GM21576 (cell line): ENCODE data around the gene OSBPL2.

ENCODE experiments used
- ATAC-seq: cut with Tn5 transposase; IDR thresholded peaks from one replicate; pipeline ENCODE4 v1.9.1; 2021; ENCODE audit warnings: mild to moderate bottlenecking, moderate library complexity; ENCODE audit not compliant: unreplicated experiment

The OSBPL2 gene

DNA sequence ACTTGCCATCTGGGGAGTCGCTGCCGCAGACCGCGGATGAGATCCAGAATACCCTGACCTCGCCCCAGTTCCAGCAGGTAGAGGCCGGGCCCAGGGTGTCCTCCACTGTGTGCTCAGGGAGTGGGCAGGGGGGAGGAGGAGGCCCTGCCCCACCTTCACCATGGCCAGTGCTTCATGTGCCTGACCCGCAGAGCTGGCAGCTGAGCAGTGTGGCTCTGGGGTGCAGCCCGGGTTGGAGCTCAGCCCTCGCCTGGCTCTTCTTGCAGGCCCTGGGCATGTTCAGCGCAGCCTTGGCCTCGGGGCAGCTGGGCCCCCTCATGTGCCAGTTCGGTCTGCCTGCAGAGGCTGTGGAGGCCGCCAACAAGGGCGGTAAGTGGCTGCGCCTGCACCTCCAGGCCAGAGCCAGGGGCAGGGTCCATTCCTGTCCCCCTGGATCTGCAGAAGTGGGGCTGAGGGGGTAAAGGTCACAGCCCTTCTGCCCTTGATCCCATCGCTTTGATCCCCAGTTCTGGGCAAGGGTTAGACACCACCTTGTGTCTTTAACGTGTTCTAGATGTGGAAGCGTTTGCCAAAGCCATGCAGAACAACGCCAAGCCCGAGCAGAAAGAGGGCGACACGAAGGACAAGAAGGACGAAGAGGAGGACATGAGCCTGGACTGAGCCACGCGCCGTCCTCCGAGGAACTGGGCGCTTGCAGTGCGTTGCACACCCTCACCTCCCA lies 69.9 kb downstream of the OSBPL2 start:
- ATAC-seq, result no peak

DNA sequence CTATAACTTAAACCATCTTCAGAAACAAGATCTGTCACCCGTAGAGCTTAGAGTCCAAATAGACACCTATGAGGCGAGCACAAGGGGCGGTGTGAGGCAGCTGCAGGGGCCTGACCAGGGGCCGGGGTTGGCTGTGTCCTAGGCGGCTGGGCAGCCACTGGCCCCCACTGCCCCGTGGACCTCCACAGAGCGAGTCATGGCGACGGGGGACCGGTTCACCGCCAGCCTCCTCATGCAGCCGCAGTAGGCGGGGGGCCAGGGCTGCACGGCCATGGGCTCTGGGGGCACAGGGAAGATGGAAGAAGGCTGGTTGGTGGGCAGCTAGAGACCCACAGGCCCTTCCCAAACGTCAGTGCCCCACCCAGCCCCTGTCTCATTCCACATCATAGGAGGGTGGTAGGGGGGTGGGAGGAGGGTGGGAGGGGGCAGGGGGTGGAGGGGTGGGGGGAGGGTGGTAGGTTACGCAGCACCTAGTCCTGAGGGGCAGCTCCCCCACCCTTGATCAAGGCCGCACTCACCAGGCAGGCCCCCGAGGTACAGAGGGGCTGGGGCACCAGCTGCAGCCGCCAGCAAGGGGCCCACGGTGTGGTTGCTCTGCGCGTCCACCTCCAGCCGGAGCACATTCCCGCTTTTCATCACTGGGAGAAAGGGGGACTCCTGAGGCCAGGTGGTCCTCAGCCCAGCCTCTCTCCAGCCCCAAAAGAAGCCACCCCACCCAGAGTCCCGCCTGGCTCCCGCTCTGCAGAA lies 71.0 kb downstream of the OSBPL2 start:
- ATAC-seq, result no peak

DNA sequence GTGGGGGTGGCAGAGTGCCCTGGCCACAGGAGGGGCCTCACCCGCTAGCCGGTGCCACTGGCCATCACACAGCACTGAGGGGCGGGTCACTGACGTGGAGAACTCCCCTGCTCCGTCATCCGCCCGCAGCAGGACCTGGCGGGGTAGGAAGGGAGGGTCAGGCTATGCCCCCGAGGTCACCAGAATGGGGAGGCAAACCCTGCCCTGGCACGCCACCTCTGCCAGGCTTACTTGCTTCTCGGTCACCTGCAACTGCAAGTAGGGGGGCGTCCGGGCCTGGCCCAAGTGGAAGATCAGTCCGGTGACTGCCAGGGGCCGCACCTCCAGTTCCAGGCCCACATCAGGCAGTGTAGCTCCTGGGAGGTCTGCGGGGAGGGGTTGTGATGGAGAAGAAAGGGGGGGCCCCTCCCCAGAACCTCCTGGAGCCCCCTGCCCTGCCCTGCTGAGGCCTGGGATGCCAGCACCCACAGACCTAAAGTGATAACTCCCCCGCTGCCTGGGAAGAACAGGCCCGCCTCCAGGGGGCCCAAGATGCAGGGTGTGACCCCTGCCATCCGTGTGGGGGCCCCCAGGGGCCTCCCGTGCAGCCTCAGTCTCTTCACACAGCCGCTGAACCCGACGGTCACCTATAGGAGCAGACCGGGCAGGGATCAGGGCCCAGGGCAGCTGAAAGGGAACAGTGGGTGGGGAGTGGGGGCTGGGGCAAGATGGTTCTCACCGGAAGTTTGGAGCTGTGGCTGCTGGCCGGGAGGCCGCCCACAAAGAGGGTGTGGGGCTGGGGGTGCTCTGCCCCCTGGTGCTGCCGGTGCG lies 71.8 kb downstream of the OSBPL2 start:
- no peak for ATAC-seq

DNA sequence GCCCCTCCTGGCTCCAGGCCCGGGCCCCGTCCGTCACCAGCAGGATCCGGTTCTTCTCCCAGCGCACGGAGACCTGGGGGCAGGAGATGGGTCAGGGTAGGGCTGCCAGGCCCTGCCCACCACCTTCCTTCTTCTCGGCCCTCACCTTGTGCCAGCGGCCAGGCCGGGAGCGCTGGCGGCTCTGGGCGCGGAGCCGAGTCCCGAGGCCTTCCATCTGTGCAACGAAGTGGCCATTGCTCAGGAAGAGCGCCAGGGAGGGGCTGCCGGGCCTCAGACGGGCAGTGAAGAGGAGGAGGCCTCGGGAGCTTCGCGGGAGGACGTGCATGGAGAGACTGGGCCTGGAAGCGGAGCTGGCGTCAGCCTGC lies 72.4 kb downstream of the OSBPL2 start:
- no peak for ATAC-seq

DNA sequence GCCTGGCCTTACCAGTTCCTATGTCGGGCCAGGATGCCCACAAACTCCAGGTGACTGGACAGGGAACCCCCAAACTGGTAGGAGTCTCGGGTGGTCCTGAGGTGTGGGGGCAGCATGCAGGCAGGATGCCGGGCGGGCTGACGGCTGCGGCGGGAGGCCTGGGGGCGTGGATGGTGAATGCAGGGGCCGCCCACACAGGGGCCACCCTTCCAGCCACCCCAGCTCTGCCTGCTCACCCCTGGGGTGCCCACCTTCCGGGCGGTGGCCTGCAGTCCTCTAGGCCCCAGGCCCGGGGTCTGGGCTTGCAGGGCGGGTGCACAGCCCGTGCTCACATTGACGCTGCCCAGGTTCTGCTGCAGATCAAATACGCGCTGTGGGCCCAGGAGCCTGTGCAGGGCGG lies 72.8 kb downstream of the OSBPL2 start:
- ATAC-seq, result no peak

DNA sequence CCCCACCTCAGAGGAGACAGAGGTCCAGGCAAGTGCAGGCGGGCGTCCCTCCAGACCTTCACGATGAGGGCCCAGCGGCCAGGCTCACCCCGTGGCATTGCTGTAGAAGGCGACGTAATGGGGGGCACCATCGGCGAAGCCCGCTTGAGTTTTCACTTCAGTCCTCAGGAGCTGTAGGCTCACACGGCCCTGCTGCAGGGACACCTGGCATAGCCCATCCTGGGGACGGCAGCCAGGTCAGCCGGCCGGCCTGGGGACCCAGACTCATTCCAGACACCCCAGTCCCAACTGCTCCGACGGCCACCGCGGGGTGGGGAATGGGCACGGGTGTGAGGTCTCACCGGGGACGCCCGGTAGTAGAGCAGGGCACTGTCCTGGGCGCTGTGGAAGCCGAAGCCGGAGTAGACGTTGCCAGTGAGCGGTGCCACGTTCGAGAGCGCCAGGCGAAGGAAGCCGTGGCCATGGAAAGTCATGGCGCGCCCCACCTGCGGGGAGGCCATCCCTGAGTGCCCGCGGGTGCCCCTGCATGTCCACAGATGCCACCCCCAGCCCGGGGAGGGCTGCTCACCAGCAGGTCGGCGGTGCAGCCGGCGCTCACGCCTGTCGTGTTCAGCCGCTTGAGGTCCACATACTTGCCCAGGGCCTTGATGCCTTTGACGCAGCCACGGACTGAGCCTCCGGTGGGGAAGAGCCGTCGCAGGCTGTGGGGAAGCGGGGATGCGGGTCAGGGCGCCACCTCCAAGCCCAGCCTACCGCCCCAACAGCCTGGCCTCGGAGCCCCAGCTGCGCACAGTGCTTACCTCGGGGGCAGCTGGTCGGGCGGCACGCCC lies 73.7 kb downstream of the OSBPL2 start:
- ATAC-seq, result no peak

DNA sequence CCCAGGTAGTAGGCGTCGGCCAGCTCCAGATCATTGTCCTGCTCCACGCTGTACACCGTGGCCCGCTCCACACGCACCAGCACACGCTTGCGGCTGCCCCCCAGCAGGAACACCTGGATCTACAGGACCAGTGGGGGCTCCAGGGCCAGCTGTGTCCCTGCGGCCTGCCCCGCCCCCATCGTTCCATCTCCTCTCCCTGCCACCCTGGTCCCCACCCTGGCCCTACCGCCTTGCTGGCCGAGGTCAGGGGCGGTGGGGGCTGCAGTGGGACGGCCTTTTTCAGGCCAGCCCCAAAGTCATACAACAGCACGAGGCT lies 74.3 kb downstream of the OSBPL2 start:
- ATAC-seq, result no peak

DNA sequence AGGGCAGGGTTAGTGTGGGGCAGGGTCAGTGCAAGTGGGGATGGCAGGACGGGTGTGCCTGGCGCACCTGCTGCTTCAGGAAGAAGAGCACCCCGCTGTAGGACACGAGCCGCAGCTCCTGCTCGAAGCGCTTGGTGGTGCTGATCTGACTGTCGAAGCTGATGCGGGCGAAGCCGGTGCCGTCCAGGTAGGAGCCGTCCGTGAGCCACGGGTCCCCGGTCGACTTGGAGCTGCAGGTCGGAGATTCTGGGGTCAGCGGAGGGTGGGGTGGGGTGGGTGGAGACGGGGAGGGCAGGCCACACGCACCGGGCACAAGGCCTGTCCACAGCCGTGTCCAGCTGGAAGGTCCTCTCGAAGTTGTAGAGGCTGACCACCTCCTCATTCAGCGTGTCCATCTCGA lies 74.7 kb downstream of the OSBPL2 start:
- no peak for ATAC-seq

DNA sequence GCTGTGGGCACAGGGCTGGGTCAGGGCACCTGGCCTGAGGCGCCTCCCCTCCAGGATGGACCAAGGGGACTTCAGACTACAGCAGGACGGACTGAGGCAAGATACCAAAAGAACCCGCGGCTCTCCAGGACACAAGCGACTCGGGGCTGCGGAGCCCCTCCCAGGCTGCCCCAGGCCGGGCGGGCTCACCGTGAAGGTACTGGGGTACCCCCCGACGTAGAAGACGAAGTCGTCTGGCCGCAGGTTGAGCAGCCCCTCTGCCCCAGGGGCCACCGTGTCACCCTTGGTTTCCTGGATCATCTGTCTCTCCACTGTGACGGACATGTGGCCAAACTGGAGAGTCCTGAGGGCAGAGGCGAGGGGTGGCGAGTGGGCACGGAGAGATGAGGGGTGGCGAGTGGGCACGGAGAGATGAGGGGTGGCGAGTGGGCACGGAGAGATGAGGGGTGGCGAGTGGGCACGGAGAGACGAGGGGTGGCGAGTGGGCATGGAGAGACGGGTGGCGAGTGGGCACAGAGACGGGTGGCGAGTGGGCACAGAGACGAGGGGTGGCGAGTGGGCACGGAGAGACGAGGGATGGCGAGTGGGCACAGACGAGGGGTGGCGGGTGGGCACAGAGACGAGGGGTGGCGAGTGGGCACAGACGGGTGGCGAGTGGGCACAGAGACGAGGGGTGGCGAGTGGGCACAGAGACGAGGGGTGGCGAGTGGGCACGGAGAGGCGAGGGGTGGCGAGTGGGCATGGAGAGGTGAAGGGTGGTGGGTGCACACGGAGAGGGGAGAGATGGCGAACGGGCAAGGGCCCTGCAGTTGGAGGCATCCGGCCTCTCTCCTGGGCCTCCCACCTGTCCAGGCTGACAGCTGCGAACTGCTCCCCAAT lies 75.4 kb downstream of the OSBPL2 start:
- no peak for ATAC-seq

DNA sequence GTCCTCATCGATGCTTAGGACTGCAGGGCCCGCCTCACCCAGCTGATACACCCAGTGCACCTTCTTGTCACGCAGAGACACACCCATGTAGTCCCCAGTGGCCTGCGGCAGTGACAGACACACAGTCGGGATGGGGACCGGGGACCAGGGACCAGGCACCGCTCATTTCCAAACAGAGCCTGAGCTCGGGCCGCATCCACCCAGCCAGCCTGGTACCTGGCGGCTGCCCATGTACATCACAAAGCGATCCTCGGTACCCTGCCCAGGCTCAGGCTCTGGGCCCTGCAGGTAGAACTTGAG lies 76.0 kb downstream of the OSBPL2 start:
- no peak for ATAC-seq

DNA sequence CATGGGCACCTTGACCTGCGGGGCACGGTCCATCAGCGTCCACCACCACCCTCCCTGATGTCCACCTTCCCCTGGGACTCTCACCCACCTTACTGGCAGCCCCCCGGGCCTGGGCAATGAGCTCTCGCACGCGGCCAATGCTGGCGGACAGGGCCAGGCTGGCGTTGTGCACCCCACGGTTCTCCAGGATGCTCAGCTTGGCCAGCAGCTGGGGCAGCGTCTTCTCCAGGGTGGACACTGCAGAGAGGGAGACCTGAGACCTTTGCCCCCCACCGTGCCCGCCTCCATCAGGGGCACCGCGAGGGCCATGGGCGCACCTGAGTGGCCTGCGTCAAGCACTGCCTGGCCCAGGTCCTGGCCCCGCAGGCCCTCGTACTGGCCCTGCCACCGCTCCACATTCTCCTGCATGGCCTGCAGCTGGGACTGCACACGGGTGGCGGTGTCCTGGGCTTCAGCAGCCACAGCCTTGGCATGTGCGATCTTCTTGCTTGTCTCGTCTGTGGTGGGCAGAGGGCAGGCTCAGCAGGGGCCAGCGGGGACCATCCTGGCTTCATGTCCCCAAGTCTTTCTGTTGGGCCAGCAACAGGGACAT lies 76.5 kb downstream of the OSBPL2 start:
- no peak for ATAC-seq

DNA sequence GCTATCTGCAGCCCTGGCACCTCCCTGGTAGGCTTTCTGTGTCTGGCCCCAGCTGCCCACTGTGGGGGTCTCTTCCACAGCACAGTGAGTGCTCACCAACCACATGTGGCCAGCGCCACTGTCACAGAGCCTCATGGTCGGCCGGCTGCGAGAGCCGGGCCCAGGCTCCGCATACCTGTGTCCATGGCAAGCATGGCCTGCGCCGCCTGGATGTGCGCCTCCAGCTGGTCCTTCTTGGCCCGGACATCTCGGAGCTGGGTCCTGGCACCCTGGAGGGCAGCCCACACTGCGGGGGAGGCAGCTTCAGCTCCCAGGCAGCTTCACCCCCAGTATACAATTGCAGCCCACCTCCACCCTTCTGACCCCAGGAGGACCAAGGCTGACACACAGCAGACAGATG lies 77.5 kb downstream of the OSBPL2 start:
- ATAC-seq, result no peak

DNA sequence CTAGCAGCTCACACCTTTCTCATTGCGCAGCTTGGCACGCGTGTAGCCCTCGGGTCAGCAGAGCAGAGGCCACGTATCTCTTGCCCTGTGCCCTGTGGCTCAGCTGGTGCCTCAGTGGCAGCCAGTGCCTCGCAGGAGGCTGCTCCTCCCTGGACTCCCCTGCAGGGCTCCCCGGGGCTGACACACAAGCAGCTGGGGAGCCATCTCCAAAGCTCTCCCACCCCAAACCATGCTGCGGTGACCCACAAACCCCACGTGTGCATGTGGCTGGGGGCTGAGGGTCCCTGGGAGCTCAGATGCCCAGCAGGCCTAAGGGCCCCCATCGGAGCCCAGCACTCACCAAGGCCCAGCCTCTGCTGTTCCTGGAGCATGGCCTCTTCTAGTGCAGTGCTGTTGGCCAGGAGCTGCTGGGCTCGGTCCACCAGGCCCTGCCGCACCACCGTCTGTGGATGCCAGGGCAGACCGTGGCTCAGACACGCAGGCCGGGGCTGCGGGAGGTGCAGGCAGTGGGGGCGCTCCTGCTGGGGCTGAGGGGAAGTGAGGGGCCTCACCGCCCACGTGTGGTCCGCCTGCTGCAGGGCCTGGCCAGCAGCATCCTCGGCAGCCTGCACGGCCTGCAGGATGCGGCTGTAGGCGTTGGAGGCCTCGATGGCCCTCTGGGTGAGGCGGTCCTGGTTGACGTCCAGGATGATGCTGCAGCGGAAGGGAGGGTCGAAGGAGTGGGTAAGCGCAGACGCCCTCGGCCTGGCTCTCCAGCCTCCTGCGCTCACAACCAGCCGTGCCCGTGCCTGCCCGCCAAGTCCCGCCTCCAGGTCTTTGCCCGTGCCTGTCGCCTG lies 78.2 kb downstream of the OSBPL2 start:
- no peak for ATAC-seq

DNA sequence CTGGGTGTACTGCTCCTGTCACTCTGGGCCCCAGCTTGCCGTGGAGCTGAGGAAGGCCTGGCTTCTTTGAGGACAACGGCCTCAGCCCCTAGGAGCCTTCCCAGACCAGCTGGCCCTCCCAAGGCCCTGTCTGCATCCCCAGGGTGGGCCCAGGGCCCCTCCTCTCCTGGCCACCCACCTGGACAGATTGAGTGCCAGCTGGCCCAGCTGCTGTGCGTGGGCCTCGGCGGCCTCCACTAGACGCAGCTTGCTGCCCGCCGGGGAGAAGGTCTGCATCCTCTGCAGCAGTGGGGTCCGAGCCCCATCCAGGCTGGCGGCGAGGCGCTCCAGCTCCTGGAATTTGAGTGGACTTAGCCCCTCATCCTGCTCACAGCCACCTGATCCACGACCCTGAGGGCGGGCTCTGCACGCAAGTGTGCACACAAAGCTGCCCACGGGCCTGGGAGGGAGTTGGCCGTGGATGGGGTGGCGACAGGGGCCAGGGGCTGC lies 78.9 kb downstream of the OSBPL2 start:
- no peak for ATAC-seq

DNA sequence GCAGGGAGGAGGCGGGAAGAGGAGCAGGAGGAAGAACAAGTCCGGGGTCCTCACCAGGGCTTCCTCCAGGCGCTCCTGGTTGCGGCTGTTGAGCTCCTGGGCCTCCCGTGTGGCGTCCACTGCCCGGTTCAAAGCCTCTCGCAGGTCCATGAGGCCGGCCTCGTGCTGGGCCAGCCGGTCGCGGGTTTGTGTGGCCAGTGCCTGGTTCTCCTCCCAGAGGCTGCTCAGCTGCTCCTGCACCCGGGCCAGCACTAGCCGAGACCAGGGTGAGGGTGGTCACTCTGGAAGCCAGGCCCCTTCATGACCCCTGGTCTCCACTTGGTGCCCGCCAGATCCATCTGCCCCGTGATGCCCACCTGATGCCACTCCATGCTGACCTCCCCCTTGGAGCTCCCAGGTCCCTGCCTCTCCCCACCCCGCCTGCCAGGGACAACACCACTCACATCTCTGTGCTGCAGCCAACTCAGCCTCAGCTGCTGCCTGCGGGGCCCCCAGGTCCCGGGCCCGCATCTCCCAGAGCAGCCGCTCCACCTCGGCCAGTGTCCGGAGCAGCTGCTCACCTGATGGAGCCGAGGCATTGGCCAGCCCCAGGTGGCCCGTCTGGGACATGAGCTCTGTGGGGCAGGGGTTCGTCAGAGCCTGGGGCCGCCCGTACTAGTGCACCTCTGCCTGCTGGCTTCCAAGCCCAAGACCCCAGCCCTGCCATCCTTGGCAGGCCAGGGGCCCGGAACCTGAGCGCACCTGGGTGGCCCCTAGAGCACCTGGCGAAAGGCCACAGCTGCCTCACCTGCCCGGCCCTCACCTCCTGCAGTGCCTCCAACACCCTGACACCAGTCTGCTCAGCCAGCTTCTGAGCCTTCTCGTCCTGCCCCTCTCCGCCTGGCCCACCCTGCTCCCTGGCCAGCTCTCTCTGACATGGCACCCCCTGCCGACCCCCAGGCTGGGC lies 80.4 kb downstream of the OSBPL2 start:
- ATAC-seq, result no peak

DNA sequence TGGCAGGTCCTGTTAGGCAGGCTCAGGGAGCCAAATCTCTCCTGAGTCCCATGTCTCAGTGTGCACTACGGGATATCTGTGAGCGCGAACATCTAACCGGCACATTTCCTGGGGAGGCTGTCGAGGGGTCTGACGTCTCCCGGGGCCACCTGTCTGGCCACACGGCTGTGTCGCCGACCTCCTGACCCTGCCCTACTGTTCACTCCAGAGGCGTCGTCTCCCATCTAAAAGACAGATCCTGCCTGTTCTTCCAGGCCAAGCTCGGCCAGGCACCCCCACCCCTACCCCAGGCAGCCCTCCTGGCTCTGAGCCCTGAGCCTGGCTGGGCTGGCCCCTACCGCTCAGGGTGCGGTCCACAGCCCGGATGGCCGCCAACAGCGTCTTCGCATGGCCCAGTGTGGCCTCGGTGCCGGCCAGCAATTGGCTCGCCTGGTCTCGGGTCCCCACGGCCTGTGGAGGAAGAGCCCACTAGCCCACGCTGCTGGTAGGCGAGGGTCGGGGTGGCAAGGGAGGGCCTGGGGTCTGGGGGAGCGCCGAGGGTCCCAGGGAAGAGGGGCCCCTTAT lies 81.1 kb downstream of the OSBPL2 start:
- no peak for ATAC-seq

DNA sequence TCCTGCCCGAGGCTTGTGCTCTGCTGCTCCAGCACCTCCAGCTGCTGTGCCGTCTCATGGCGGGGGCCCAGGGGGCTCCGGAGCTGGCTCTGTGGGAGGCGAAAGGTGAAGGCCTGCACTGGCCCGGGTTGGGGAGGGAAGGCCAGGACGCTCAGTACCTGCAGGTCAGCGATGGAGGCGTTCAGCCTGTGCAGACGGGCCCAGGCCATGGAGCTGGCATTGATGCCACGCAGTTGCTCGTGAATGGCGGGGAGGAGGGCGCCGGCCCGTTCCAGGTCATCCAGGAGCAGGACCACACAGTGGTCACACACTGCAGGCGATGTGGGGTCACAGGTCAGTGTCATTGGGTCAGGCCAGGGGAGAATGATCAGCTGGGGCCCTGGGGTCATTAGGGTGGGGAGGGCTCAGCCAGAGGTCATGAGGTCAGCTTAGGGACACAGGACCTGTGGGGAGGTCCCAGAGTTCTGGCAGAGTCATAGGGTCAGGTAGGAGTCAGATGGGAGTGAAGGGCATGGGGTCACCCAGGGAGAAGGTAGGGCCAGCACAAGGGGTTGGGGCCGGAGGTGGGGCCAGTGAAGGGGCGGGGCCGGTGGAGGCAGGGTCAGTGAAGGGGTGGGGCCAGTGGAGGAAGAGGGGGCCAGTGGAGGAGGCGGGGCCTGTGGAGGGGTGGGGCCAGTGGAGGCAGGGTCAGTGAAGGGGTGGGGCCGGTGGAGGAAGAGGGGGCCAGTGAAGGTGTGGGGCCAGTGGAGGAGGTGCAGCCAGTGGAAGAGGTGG lies 82.4 kb downstream of the OSBPL2 start:
- ATAC-seq, result no peak
